ENCODE results near the gene TRIM71. TPM values are rescaled to one million over a fixed set of nuclear protein-coding genes. Genes with fewer than 3 reads are reported as not detected.

The TRIM71 gene
- polyA plus RNA-seq, 1 donor (not counting 4 experiments of a cell fraction or from before 2014, with no cell fraction given) = not detected

GRCh38 chr3:32825601-32826375 is 8.0 kb downstream of the TRIM71 start:
- Histone ChIP-seq H4K20me1 (ENCODE audit: control insufficient read depth, extremely low read depth, insufficient read depth, low read length) (no peaks in the 10 kb centered on the region), H3K4me3 (ENCODE audit: control insufficient read depth in 2 of 3, extremely low read depth in 1 of 3, insufficient read depth in 2 of 3, low read depth in 1 of 3, low read length in 3 of 3) (no peak overlapping the region), H3K4me2 (ENCODE audit: control insufficient read depth, extremely low read depth, insufficient read depth, low read depth, low read length) (no peak overlapping the region), H3K9me3 (ENCODE audit: control insufficient read depth, low read depth, low read length) (no peaks in the 10 kb centered on the region), H3K79me2 (ENCODE audit: control insufficient read depth, insufficient read depth, low read length) (no peaks in the 10 kb centered on the region), H3K27ac (ENCODE audit: control insufficient read depth, insufficient read depth, low read length) (no peak overlapping the region), H2AFZ (ENCODE audit: control insufficient read depth, low read length) (no peak overlapping the region), H3K9ac (ENCODE audit: control insufficient read depth, extremely low read depth, insufficient read depth, low read length) (no peak overlapping the region), H3K4me1 (ENCODE audit: control insufficient read depth, extremely low read depth, insufficient read depth, low read length) (no peaks in the 10 kb centered on the region), H3K36me3 (ENCODE audit: control insufficient read depth in 2 of 2, extremely low read depth in 1 of 2, insufficient read depth in 2 of 2, low read length in 2 of 2) (no peaks in the 10 kb centered on the region), H3K27me3 (ENCODE audit: control insufficient read depth, extremely low read depth, insufficient read depth, low read length) (peaks cover 23% of the 10 kb centered on the region), H3K9me1 (ENCODE audit: control insufficient read depth, extremely low read depth, insufficient read depth, low read length) (no peaks in the 10 kb centered on the region)
- TF ChIP-seq EZH2 (IDR thresholded peaks at IDR 0.05; ENCODE audit: low read length) (no peak), CTCF (optimal IDR thresholded peaks at IDR 0.05 in 1 of 3, IDR thresholded peaks at IDR 0.05 in 1 of 3, conservative IDR thresholded peaks at IDR 0.05 in 1 of 3; ENCODE audit: extremely low read depth in 1 of 3, insufficient read depth in 2 of 3, low read length in 3 of 3) (no peak)
- FAIRE-seq (no peak), DNase-seq (ENCODE audit: low read depth, low spot score) (no peak)
- dilution Hi-C loops (cut with MboI; ENCODE audit: extremely low pct_ligation_motif_present, low sequenced_read_pairs) = no loop called here

GRCh38 chr3:32831062-32831461 is 13.3 kb downstream of the TRIM71 start:
- FAIRE-seq (no peak), DNase-seq (ENCODE audit: low read depth, low spot score) (no peak)
- Histone ChIP-seq H3K27ac (ENCODE audit: control insufficient read depth, insufficient read depth, low read length) (no peak overlapping the region), H2AFZ (ENCODE audit: control insufficient read depth, low read length) (no peak overlapping the region), H3K4me2 (ENCODE audit: control insufficient read depth, extremely low read depth, insufficient read depth, low read depth, low read length) (no peak overlapping the region), H3K9me1 (ENCODE audit: control insufficient read depth, extremely low read depth, insufficient read depth, low read length) (no peaks in the 10 kb centered on the region), H3K27me3 (ENCODE audit: control insufficient read depth, extremely low read depth, insufficient read depth, low read length) (peaks cover 5% of the 10 kb centered on the region), H3K4me1 (ENCODE audit: control insufficient read depth, extremely low read depth, insufficient read depth, low read length) (no peaks in the 10 kb centered on the region), H4K20me1 (ENCODE audit: control insufficient read depth, extremely low read depth, insufficient read depth, low read length) (no peaks in the 10 kb centered on the region), H3K36me3 (ENCODE audit: control insufficient read depth in 2 of 2, extremely low read depth in 1 of 2, insufficient read depth in 2 of 2, low read length in 2 of 2) (no peaks in the 10 kb centered on the region), H3K9me3 (ENCODE audit: control insufficient read depth, low read depth, low read length) (no peaks in the 10 kb centered on the region), H3K4me3 (ENCODE audit: control insufficient read depth in 2 of 3, extremely low read depth in 1 of 3, insufficient read depth in 2 of 3, low read depth in 1 of 3, low read length in 3 of 3) (no peak overlapping the region), H3K79me2 (ENCODE audit: control insufficient read depth, insufficient read depth, low read length) (no peaks in the 10 kb centered on the region), H3K9ac (ENCODE audit: control insufficient read depth, extremely low read depth, insufficient read depth, low read length) (no peak overlapping the region)
- TF ChIP-seq CTCF (optimal IDR thresholded peaks at IDR 0.05 in 1 of 3, IDR thresholded peaks at IDR 0.05 in 1 of 3, conservative IDR thresholded peaks at IDR 0.05 in 1 of 3; ENCODE audit: extremely low read depth in 1 of 3, insufficient read depth in 2 of 3, low read length in 3 of 3) = no peak
- TF ChIP-seq EZH2 (IDR thresholded peaks at IDR 0.05; ENCODE audit: low read length) = no peak
- dilution Hi-C loops (cut with MboI; ENCODE audit: extremely low pct_ligation_motif_present, low sequenced_read_pairs) = no loop called here

All from keratinocyte (primary cell).